Endothelial cell of umbilical vein (primary cell): ENCODE measurements around the gene AP1G1. TPM values are rescaled to one million over a fixed set of nuclear protein-coding genes. Genes with fewer than 3 reads are reported as not detected.
"Not testable (repeated sequence)": the region's sequence is repeated elsewhere in the genome, so short reads cannot be mapped to it uniquely, and the experiment has no call there.

Source experiments
- BruUV-seq: library from RNA; stranded (reverse); fragments of 400-500 nt; replicated peaks from 2 replicates; lab custom pipeline; 2021; lab: Mats Ljungman, UMichigan
- CTCF ChIA-PET: fragments of 300-600, 350-600 bp; sonication (Branson Sonifier 250); formaldehyde crosslinking; loops from one replicate; lab custom pipeline; 2021; ENCODE audit warnings: antibody characterized with exemption, inconsistent platforms; lab: Charles Lee
- POLR2A ChIA-PET: fragments of 300-600, 350-600 bp; sonication (Branson Sonifier 250); formaldehyde crosslinking; loops from one replicate; lab custom pipeline; 2021; ENCODE audit warnings: antibody characterized with exemption, inconsistent platforms; lab: Charles Lee
- DNase-seq: peaks from one replicate; pipeline ENCODE4 v3.0.0-alpha.2; 2011; ENCODE audit warnings: low read depth, low spot score
- FAIRE-seq: peaks from 2 replicates; lab custom pipeline; 2011; peaks lifted over from hg19 to GRCh38; lab: Jason Lieb, UNC
- H2AFZ ChIP-seq: 2 replicates; pipeline ENCODE4 v1.6.0; 2012; ENCODE audit warnings: low read depth, low read length, control low read depth, inconsistent platforms
- H3K27ac ChIP-seq: 2 replicates; pipeline ENCODE4 v1.5.1; 2011; ENCODE audit warnings: low read depth, mild to moderate bottlenecking, control low read depth, low read length, moderate library complexity; ENCODE audit not compliant: insufficient read depth
- H3K27me3 ChIP-seq, 2 experiments: 2 replicates each; pipeline versions ENCODE4 v1.6.0 to v1.6.1; 2011; ENCODE audit warnings: low read length in 2 of 2, mixed read lengths in 1 of 2; ENCODE audit not compliant: control insufficient read depth in 2 of 2, insufficient read depth in 2 of 2
- H3K36me3 ChIP-seq, 2 experiments: 2 replicates in 1 of 2; 3 replicates in 1 of 2; pipeline ENCODE4 v1.5.1; 2011; ENCODE audit warnings: low read length in 2 of 2, mild to moderate bottlenecking in 1 of 2, moderate library complexity in 1 of 2; ENCODE audit not compliant: control insufficient read depth in 2 of 2, insufficient read depth in 2 of 2; ENCODE audit errors: extremely low read depth in 1 of 2
- H3K4me1 ChIP-seq: 3 replicates; pipeline ENCODE4 v1.5.1; 2011; ENCODE audit warnings: mild to moderate bottlenecking, low read length; ENCODE audit not compliant: control insufficient read depth, insufficient read depth; ENCODE audit errors: extremely low read depth
- H3K4me2 ChIP-seq: 2 replicates; pipeline ENCODE4 v1.6.1; 2011; ENCODE audit warnings: low read length, control low read depth, mixed read lengths; ENCODE audit not compliant: insufficient read depth
- H3K4me3 ChIP-seq, 3 experiments: fragments of 200-600 bp in 1 of 3; sonication (generic), shearing (Covaris generic) in 1 of 3; replicated peaks in 1 of 3; 2 replicates each; pipeline ENCODE4 v1.5.1; 2011 to 2016; ENCODE audit warnings: control low read depth in 3 of 3, low read length in 3 of 3, mild to moderate bottlenecking in 2 of 3, inconsistent platforms in 1 of 3, low read depth in 1 of 3, moderate library complexity in 1 of 3; ENCODE audit not compliant: insufficient read depth in 1 of 3
- H3K79me2 ChIP-seq: 2 replicates; pipeline ENCODE4 v1.6.0; 2012; ENCODE audit warnings: low read length, inconsistent platforms; ENCODE audit not compliant: control insufficient read depth, insufficient read depth
- H3K9ac ChIP-seq: replicated peaks from 2 replicates; pipeline ENCODE3; 2011; ENCODE audit warnings: low read length, control low read depth; ENCODE audit not compliant: insufficient read depth; ENCODE audit errors: extremely low read depth
- H3K9me1 ChIP-seq: replicated peaks from 3 replicates; pipeline ENCODE4 v1.6.0; 2011; ENCODE audit warnings: mild to moderate bottlenecking, low read length; ENCODE audit not compliant: control insufficient read depth, insufficient read depth; ENCODE audit errors: extremely low read depth
- H3K9me3 ChIP-seq: replicated peaks from 2 replicates; pipeline ENCODE4 v1.5.1; 2012; ENCODE audit warnings: low read length, inconsistent platforms; ENCODE audit not compliant: control insufficient read depth, insufficient read depth
- H4K20me1 ChIP-seq: replicated peaks from 2 replicates; pipeline ENCODE3; 2011; ENCODE audit warnings: mild to moderate bottlenecking, low read length; ENCODE audit not compliant: control insufficient read depth, insufficient read depth; ENCODE audit errors: extremely low read depth
- CTCF ChIP-seq, 2 donors: IDR thresholded peaks; 1 replicate in 1 of 2; 2 replicates in 1 of 2; pipeline ENCODE4 v1.5.1; 2011; ENCODE audit warnings: low read length in 2 of 2, mild to moderate bottlenecking in 2 of 2, moderate library complexity in 2 of 2, control low read depth in 1 of 2, inconsistent platforms in 1 of 2, low read depth in 1 of 2; ENCODE audit not compliant: insufficient read depth in 1 of 2; ENCODE audit errors: extremely low read depth in 1 of 2
- EZH2 ChIP-seq: IDR thresholded peaks from 2 replicates; pipeline ENCODE4 v1.6.1; 2012; ENCODE audit warnings: borderline replicate concordance, low read depth, mild to moderate bottlenecking, moderate library complexity, low read length, inconsistent platforms; ENCODE audit not compliant: severe bottlenecking
- FOS ChIP-seq: IDR thresholded peaks from 2 replicates; pipeline ENCODE4 v1.6.1; 2011; ENCODE audit warnings: mild to moderate bottlenecking, low read length, moderate library complexity, borderline replicate concordance; ENCODE audit not compliant: insufficient read depth
- GATA2 ChIP-seq: IDR thresholded peaks from 2 replicates; pipeline ENCODE4 v1.7.0; 2011; ENCODE audit warnings: low read depth, mild to moderate bottlenecking, moderate library complexity, mixed read lengths, low read length; ENCODE audit not compliant: insufficient read length, insufficient read depth
- JUN ChIP-seq: IDR thresholded peaks from 2 replicates; pipeline ENCODE4 v1.6.1; 2011; ENCODE audit warnings: borderline replicate concordance, low read depth; ENCODE audit not compliant: insufficient read length, insufficient read depth
- MYC ChIP-seq: IDR thresholded peaks from one replicate; pipeline ENCODE4 v1.6.1; 2011; ENCODE audit warnings: mild to moderate bottlenecking, low read depth, low read length
- POLR2A ChIP-seq: IDR thresholded peaks from 2 replicates; pipeline ENCODE4 v1.6.1; 2012; ENCODE audit warnings: low read depth, mild to moderate bottlenecking, control low read depth, low read length
- POLR2AphosphoS5 ChIP-seq: IDR thresholded peaks from 2 replicates; pipeline ENCODE4 v1.6.1; 2012; ENCODE audit warnings: low read depth, mild to moderate bottlenecking, control low read depth, low read length, moderate library complexity; ENCODE audit not compliant: insufficient read depth
- dilution Hi-C: fragments of 300-500 bp; cut with MboI; formaldehyde crosslinking; loops from one replicate; pipeline ENCODE4 v1.15.0; 2019; ENCODE audit warnings: low sequenced_read_pairs; ENCODE audit not compliant: extremely low pct_ligation_motif_present
- intact Hi-C: fragments of 100-400 bp; cut with micrococcal nuclease; formaldehyde crosslinking; loops from one replicate; pipeline ENCODE4 v1.10.0; 2022
- polyA plus RNA-seq, 4 experiments: library from polyadenylated mRNA; depleted of rRNA in 3 of 4; stranded (reverse) in 3 of 4; unstranded in 1 of 4; fragments of >200 nt; gene quantifications; 2 replicates each; pipeline versions ENCODE4 v1.2.1 to v1.2.3, GENCODE V29; 2011 to 2012; ENCODE audit warnings: missing spikeins in 1 of 4
- total RNA-seq: library from RNA; stranded (reverse); gene quantifications from 2 replicates; pipeline ENCODE4 v1.2.3, GENCODE V29; 2021
- TF ChIP-seq, protein P1 (sequence below): IDR thresholded peaks from 2 replicates; pipeline ENCODE4 v1.6.1; 2011; ENCODE audit not compliant: insufficient read depth, insufficient read length

AP1G1 gene
- total and polyA plus RNA-seq, 2 donors (not counting 3 experiments of a cell fraction or from before 2014, with no cell fraction given) = 57.4 to 85.3 TPM

- FAIRE-seq (no peak), DNase-seq (no peak)
- Histone ChIP-seq H3K4me2 (no peak overlapping the region), H3K27ac (no peak overlapping the region), H3K9me3 (no peaks in the 10 kb centered on the region), H3K9me1 (no peaks in the 10 kb centered on the region), H3K79me2 (no peaks in the 10 kb centered on the region), H2AFZ (no peak overlapping the region), H3K36me3 (no peaks in the 10 kb centered on the region), H3K9ac (no peak overlapping the region), H3K4me1 (no peaks in the 10 kb centered on the region), H3K27me3 (no peaks in the 10 kb centered on the region), H4K20me1 (no peaks in the 10 kb centered on the region), H3K4me3 (no peak overlapping the region)
- BruUV-seq = no TSS peak
- ChIA-PET CTCF (interaction anchor here (1.4 kb wide), 1 partner anchor 11 kb away, joined by 3 read pairs; no protein-coding TSS in a partner anchor), POLR2A (no interaction called here)
- TF ChIP-seq CTCF (IDR thresholded peaks at IDR 0.05; ENCODE audit: extremely low read depth in 1 of 2, insufficient read depth in 1 of 2, low read depth in 1 of 2, low read length in 2 of 2) = no peak
- no peak for TF ChIP-seq MYC
- TF ChIP-seq FOS = no peak
- TF ChIP-seq GATA2 = no peak
- TF ChIP-seq POLR2AphosphoS5 = no peak
- no peak for TF ChIP-seq JUN
- TF ChIP-seq, protein P1, sequence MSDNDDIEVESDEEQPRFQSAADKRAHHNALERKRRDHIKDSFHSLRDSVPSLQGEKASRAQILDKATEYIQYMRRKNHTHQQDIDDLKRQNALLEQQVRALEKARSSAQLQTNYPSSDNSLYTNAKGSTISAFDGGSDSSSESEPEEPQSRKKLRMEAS = no peak
- no peak for TF ChIP-seq EZH2
- no peak for TF ChIP-seq POLR2A
- intact Hi-C loops = no loop called here
- dilution Hi-C loops = no loop called here
Measured at GRCh38 chr16:71834291-71834690, 25.7 kb upstream of the AP1G1 start.

GRCh38 chr16:71832112-71832511 lies 23.5 kb upstream of the AP1G1 start:
- H3K9ac ChIP-seq, H4K20me1 ChIP-seq, DNase-seq, intact Hi-C loops, H3K36me3 ChIP-seq, H3K27ac ChIP-seq, H3K79me2 ChIP-seq, H3K27me3 ChIP-seq, H3K4me3 ChIP-seq, dilution Hi-C loops, FAIRE-seq, POLR2A ChIA-PET, BruUV-seq, CTCF ChIA-PET, H3K4me1 ChIP-seq, H3K9me3 ChIP-seq, H3K9me1 ChIP-seq, H3K4me2 ChIP-seq, H2AFZ ChIP-seq: not testable (repeated sequence)

DNA sequence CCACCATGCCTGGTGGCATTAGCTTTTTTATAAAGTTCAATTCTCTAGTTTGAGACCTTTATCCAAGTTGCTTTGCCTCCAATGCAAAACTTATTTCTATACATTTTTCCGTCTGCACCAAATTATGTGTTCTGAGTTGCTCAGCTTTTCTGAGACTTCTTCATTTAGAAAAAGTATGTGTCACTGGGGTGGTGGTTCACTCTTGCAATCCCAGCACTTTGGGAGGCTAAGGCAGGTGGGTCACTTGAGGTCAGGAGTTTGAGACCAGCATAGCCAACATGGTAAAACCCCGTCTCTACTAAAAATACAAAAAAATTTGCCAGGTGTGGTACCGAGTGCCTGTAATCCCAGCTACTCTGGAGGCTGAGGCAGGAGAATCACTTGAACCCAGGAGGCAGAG lies 23.1 kb upstream of the AP1G1 start:
- H3K27ac ChIP-seq, CTCF ChIA-PET, H4K20me1 ChIP-seq, BruUV-seq, intact Hi-C loops, H3K4me3 ChIP-seq, H3K9ac ChIP-seq, DNase-seq, H3K36me3 ChIP-seq, H3K4me2 ChIP-seq, H3K4me1 ChIP-seq, FAIRE-seq, H3K27me3 ChIP-seq, dilution Hi-C loops, H2AFZ ChIP-seq, H3K79me2 ChIP-seq, H3K9me3 ChIP-seq, H3K9me1 ChIP-seq, POLR2A ChIA-PET: not testable (repeated sequence)
